ENCODE results near the gene DLG2.
"Not testable (repeated sequence)": the region's sequence is repeated elsewhere in the genome, so short reads cannot be mapped to it uniquely, and the experiment has no call there.

The DLG2 gene

GRCh38 chr11:84825106-84825660 is 802.0 kb downstream of the DLG2 start:
- no peak for DNase-seq

- no peak for DNase-seq
Measured at GRCh38 chr11:84824624-84825023, 802.5 kb downstream of the DLG2 start.

- DNase-seq, result no peak
Measured at GRCh38 chr11:84819537-84819936, 807.6 kb downstream of the DLG2 start.

- DNase-seq, result no peak
Measured at GRCh38 chr11:84819128-84819527, 808.0 kb downstream of the DLG2 start.

DNA sequence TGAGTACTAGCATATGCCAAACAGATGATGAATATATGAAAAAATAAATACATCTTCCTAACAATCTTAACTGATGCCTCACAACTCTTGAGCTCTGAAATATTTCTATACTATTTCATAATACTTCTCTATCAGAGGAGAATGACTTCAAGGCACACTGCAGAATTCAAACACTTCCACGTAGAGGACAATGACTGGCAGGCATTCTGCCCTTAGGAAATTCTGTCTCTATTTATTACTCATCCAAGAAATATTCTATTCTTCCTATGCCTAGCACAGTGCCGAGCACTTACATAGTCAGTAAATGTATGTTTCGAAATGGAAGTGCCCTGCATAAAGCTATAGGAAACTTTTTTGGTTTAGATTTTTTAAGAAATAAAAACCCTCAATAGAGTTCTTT is 809.1 kb downstream of the DLG2 start:
- DNase-seq, result no peak

DNA sequence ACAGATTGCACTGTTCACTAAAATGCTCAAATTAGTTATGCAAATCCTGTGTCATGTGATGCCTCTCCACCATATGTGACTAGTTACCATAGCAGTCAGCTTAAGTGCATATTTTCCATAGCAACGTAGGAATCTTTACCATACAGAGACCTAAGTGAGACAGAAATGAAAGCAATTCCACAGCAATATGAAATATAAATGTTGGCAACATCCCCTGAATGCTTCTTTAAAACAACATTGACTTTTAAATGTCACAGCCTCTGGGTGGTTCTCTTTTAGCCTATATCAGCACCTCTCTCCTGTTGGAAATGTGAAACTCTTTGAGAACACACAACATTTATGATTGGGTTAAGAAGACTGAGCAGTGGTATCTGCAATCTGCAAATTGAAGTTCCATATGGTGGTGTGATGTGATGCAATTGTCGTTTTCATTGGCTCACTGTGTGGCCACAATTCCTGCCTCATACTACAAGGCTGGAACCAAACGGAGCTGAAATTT is 814.6 kb downstream of the DLG2 start:
- DNase-seq, result no peak

- DNase-seq, result no peak
Measured at GRCh38 chr11:84806354-84806753, 820.8 kb downstream of the DLG2 start.

DNA sequence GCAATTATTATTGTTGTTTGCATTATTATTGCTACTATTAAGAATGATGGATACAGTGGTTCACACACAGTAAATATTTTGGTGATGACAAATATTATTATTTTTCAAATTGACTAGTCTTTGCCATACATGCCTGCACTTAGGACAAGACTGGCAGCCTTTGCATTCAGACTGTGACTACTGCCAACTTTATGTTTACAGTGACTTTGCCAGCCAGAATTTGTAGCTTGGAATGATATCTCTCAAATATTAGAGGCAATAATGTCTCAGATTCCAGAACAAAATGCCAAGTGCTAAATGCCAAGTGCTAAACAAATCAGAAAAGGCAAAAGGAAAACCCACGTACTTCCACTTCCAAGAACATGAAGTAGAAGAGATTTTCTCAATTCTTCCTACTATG is 823.1 kb downstream of the DLG2 start:
- no peak for DNase-seq

- no peak for DNase-seq
Measured at GRCh38 chr11:84800755-84801346, 826.3 kb downstream of the DLG2 start.

DNA sequence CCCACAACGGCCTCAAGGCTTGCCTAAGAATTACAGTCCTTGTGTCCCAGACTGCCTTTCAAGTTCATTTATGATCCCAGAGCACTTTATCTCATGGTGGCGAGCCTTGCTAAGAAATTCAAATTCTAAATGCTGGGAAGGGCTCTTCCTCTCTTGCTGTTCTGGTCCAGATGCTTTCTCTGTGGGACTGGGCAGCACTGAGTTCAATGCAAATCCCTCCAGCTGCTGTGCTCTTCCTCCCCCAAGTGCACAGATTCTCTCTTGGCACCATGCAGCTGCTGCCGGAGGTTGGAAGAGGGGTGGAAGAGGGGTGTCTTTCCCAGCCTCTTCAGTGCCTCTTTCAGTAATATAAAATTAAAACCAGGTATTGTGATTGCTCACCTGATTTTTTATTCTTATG is 828.0 kb downstream of the DLG2 start:
- DNase-seq, result no peak

DNA sequence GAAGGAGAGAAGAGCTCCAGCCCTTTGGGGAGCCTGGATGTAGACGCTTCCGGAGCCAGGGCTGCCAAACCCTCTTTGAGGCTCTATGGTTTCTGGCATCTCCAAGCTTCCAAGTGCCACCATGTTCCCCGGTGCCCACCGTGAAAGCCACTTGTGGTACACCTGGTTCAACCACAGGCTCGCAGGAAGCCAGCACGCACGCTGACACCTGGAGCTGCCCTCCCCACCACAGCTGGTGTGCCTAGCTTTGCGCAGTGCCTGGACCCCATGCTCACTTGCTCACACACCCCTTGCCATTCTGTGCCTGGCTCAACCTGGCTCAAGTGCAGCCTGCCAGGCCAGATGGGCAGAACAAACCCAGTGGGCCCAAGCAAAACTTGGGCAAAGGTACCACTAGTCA is 831.4 kb downstream of the DLG2 start:
- no peak for DNase-seq

- no peak for DNase-seq
Measured at GRCh38 chr11:84794663-84795443, 832.3 kb downstream of the DLG2 start.

GRCh38 chr11:84793318-84793717 is 833.8 kb downstream of the DLG2 start:
- no peak for DNase-seq

DNA sequence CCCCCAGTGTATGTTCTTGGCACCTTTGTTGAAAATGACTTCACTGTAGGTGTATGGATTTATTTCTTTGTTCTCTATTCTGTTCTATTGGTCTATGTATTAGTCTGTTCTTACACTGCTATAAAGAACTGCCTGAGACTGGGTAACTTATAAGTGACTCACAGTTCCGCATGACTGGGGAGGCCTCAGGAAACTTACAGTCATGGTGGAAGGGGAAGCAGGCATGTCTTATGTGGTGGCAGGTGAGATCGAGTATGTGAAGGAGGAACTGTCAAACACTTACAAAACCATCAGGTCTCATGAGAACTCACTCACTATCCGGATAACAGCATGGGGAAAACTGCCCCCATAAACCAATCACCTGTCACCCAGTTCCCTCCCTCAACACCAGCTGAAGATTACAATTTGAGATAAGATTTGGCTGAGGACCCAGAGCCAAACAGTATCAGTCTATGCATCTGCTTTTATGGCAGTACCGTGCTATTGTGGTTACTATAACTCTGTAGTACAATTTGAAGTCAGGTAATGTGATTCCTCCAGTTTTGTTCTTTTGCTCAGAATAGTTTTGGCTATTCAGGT is 836.2 kb downstream of the DLG2 start:
- no peak for DNase-seq

- DNase-seq, result no peak
Measured at GRCh38 chr11:84788220-84788619, 838.9 kb downstream of the DLG2 start.

DNA sequence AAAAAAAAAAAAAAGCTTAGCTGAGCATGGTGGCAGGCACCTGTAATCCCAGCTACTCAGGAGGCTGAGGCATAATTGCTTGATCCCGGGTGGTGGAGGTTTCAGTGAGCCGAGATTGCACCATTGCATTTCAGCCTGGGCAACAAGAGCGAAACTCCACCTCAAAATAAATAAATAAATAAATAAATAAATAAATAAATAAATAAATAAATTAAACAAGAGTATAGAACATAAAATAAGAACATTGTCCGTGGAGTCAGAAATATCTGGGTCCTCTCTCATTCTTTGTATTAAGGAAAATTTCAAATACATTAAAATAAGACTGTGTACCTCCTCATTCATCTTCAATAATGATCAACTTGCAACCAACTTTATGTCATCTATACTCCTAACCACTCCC is 843.0 kb downstream of the DLG2 start:
- not testable (repeated sequence) for DNase-seq

- no peak for DNase-seq
Measured at GRCh38 chr11:84780689-84781293, 846.4 kb downstream of the DLG2 start.

- no peak for DNase-seq
Measured at GRCh38 chr11:84775503-84775902, 851.6 kb downstream of the DLG2 start.

DNA sequence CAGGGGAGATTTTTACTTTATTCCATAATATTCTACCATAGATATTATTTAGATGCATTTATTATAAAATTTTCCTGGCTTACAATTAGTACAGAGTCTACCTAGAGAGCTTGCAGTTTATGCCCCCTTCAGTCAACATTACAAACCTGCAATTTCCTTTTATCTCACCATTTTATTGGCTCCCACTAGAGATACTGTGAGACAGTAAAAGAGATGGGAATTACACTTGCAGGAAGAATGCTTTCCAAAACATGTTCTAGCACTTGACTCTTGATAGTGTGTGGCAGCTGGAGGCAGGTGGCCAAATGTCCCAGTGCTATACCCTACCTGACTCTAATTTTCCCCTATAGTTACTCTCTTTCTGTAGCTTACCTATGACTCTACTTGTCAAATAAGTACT is 863.2 kb downstream of the DLG2 start:
- DNase-seq, result no peak

- no peak for DNase-seq
Measured at GRCh38 chr11:84757711-84758110, 869.4 kb downstream of the DLG2 start.

GRCh38 chr11:84751371-84751770 is 875.8 kb downstream of the DLG2 start:
- DNase-seq, result no peak

DNA sequence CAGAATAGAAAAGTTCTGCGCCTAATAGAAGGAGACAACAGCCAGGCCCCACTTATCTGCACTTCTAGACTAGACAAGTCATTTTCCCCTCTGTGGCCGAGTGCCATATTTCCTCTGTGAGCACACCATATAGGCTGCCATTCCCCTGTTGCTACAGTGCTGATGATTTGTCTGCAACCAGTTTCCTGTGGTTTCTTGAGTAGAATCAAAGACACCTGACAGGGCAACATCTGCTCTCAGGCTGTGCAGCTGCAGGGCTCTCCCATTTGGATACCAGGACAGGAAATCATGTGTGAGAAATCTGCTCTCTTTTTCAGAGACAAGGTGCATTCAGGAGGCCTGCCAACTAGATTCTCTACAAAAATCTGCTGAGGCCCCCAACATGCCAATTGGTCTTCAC is 879.3 kb downstream of the DLG2 start:
- no peak for DNase-seq

GRCh38 chr11:84740050-84740449 is 887.1 kb downstream of the DLG2 start:
- no peak for DNase-seq

Data from inflammatory macrophage (primary cell).